Keratinocyte (primary cell): ENCODE results near the gene KATNB1. TPM values are rescaled to one million over a fixed set of nuclear protein-coding genes. Genes with fewer than 3 reads are reported as not detected.
"Not testable (repeated sequence)": the region's sequence is repeated elsewhere in the genome, so short reads cannot be mapped to it uniquely, and the experiment has no call there.

Experiments
- DNase-seq: peaks from one replicate; pipeline ENCODE4 v3.0.0-alpha.2; 2011; ENCODE audit warnings: low read depth, missing footprints, low spot score
- FAIRE-seq: peaks from 2 replicates; lab custom pipeline; 2011; peaks lifted over from hg19 to GRCh38; lab: Jason Lieb, UNC
- H2AFZ ChIP-seq: 2 replicates; pipeline ENCODE4 v1.6.0; 2012; ENCODE audit warnings: low read length, control low read depth, inconsistent platforms; ENCODE audit not compliant: control insufficient read depth
- H3K27ac ChIP-seq: 2 replicates; pipeline ENCODE4 v1.5.1; 2011; ENCODE audit warnings: low read length; ENCODE audit not compliant: control insufficient read depth, insufficient read depth
- H3K27me3 ChIP-seq: 3 replicates; pipeline ENCODE4 v1.6.0; 2011; ENCODE audit warnings: low read length; ENCODE audit not compliant: control insufficient read depth, insufficient read depth; ENCODE audit errors: extremely low read depth
- H3K36me3 ChIP-seq, 2 experiments: 2 replicates in 1 of 2; 3 replicates in 1 of 2; pipeline ENCODE4 v1.5.1; 2011; ENCODE audit warnings: low read length in 2 of 2, mild to moderate bottlenecking in 1 of 2; ENCODE audit not compliant: control insufficient read depth in 2 of 2, insufficient read depth in 2 of 2; ENCODE audit errors: extremely low read depth in 1 of 2
- H3K4me1 ChIP-seq: 3 replicates; pipeline ENCODE4 v1.5.1; 2011; ENCODE audit warnings: low read length; ENCODE audit not compliant: control insufficient read depth, insufficient read depth; ENCODE audit errors: extremely low read depth
- H3K4me2 ChIP-seq: 3 replicates; pipeline ENCODE4 v1.6.0; 2011; ENCODE audit warnings: low read depth, low read length; ENCODE audit not compliant: control insufficient read depth, insufficient read depth; ENCODE audit errors: extremely low read depth
- H3K4me3 ChIP-seq, 3 experiments: fragments of 200-600 bp in 1 of 3; sonication (generic) in 1 of 3; 2 replicates in 2 of 3; 3 replicates in 1 of 3; pipeline ENCODE4 v1.5.1; 2011 to 2016; ENCODE audit warnings: low read length in 3 of 3, mild to moderate bottlenecking in 3 of 3, control low read depth in 2 of 3, inconsistent platforms in 1 of 3, low read depth in 1 of 3, mixed read lengths in 1 of 3, mixed run types in 1 of 3, moderate library complexity in 1 of 3; ENCODE audit not compliant: control insufficient read depth in 2 of 3, insufficient read depth in 2 of 3; ENCODE audit errors: extremely low read depth in 1 of 3
- H3K79me2 ChIP-seq: 2 replicates; pipeline ENCODE4 v1.6.0; 2012; ENCODE audit warnings: low read length; ENCODE audit not compliant: control insufficient read depth, insufficient read depth
- H3K9ac ChIP-seq: 3 replicates; pipeline ENCODE4 v1.6.0; 2011; ENCODE audit warnings: low read length; ENCODE audit not compliant: control insufficient read depth, insufficient read depth; ENCODE audit errors: extremely low read depth
- H3K9me1 ChIP-seq: 3 replicates; pipeline ENCODE4 v1.6.0; 2011; ENCODE audit warnings: low read length; ENCODE audit not compliant: control insufficient read depth, insufficient read depth; ENCODE audit errors: extremely low read depth
- H3K9me3 ChIP-seq: 2 replicates; pipeline ENCODE4 v1.5.1; 2012; ENCODE audit warnings: low read depth, low read length; ENCODE audit not compliant: control insufficient read depth
- H4K20me1 ChIP-seq: 3 replicates; pipeline ENCODE4 v1.6.0; 2011; ENCODE audit warnings: low read length; ENCODE audit not compliant: control insufficient read depth, insufficient read depth; ENCODE audit errors: extremely low read depth
- EZH2 ChIP-seq: IDR thresholded peaks from one replicate; pipeline ENCODE4 v1.6.1; 2012; ENCODE audit warnings: inconsistent platforms, mild to moderate bottlenecking, low read length, moderate library complexity
- dilution Hi-C: fragments of 300-500 bp; cut with MboI; formaldehyde crosslinking; loops from one replicate; pipeline ENCODE4 v1.7.0; 2020; ENCODE audit warnings: low sequenced_read_pairs; ENCODE audit not compliant: extremely low pct_ligation_motif_present
- polyA plus RNA-seq, 5 experiments: library from polyadenylated mRNA; depleted of rRNA in 3 of 5; stranded (reverse) in 3 of 5; stranded (forward) in 1 of 5; unstranded in 1 of 5; fragments of >200 nt; gene quantifications; 1 replicate in 1 of 5; 2 replicates in 3 of 5; 3 replicates in 1 of 5; pipeline versions ENCODE4 v1.2.1 to v1.2.3, GENCODE V29; 2011 to 2012; ENCODE audit warnings: missing spikeins in 2 of 5, low read depth in 1 of 5, low replicate concordance in 1 of 5
- TF ChIP-seq, protein P1 (sequence below), 3 experiments: IDR thresholded peaks in 1 of 3; conservative IDR thresholded peaks in 1 of 3; optimal IDR thresholded peaks in 1 of 3; 2 replicates in 2 of 3; 3 replicates in 1 of 3; pipeline versions ENCODE3 to v1.5.1; 2011; ENCODE audit warnings: low read length in 3 of 3, mild to moderate bottlenecking in 3 of 3, moderate library complexity in 2 of 3, control low read depth in 1 of 3, inconsistent platforms in 1 of 3; ENCODE audit not compliant: insufficient read depth in 2 of 3; ENCODE audit errors: extremely low read depth in 1 of 3

KATNB1 gene
- polyA plus RNA-seq, 1 donor (not counting 4 experiments of a cell fraction or from before 2014, with no cell fraction given) = 18.9 TPM

DNA sequence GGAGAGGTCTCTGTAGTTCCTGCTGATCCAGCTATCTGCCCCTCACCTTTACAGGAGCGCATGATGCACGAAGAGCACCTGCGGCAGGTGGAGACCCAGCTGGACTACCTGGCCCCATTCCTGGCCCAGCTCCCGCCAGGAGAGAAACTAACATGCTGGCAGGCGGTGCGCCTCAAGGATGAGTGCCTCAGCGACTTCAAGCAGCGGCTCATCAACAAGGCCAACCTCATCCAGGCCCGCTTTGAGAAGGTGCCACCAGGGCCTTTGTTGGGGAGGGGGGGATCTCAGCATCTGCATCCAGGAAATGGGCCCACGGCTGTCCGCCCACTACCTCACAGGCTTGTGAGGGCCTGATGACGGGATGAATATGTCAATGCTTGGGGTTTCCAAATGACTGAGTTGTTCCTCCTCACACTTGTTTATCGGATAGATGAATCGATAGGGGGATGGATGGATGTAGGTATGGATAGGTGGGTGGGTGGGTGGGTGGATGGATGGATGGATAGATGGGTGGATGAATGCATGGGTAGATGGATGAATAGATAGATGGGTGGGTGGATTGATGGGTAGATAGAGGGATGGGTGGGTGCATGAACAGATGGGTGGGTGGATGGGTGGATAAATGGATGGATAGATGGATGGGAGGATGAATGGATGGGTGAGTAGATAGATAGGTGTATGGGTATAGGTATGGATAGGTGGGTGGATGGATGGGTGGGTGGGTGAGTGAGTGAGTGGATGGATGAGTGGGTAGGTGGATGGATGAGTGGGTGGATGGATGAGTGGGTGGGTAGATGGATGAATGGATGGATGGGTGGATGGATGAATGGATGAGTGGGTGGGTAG, 7.0 kb upstream of the KATNB1 start:
- no peak for FAIRE-seq
- no peak for TF ChIP-seq EZH2
- TF ChIP-seq, protein P1, sequence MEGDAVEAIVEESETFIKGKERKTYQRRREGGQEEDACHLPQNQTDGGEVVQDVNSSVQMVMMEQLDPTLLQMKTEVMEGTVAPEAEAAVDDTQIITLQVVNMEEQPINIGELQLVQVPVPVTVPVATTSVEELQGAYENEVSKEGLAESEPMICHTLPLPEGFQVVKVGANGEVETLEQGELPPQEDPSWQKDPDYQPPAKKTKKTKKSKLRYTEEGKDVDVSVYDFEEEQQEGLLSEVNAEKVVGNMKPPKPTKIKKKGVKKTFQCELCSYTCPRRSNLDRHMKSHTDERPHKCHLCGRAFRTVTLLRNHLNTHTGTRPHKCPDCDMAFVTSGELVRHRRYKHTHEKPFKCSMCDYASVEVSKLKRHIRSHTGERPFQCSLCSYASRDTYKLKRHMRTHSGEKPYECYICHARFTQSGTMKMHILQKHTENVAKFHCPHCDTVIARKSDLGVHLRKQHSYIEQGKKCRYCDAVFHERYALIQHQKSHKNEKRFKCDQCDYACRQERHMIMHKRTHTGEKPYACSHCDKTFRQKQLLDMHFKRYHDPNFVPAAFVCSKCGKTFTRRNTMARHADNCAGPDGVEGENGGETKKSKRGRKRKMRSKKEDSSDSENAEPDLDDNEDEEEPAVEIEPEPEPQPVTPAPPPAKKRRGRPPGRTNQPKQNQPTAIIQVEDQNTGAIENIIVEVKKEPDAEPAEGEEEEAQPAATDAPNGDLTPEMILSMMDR (optimal IDR thresholded peaks at IDR 0.05 in 1 of 3, IDR thresholded peaks at IDR 0.05 in 1 of 3, conservative IDR thresholded peaks at IDR 0.05 in 1 of 3; ENCODE audit: extremely low read depth in 1 of 3, insufficient read depth in 2 of 3, low read length in 3 of 3) = no peak
- Histone ChIP-seq H4K20me1 (no peaks in the 10 kb centered on the region), H3K9me3 (no peaks in the 10 kb centered on the region), H3K36me3 (no peaks in the 10 kb centered on the region), H3K9ac (no peak overlapping the region), H3K4me1 (no peaks in the 10 kb centered on the region), H3K27me3 (no peaks in the 10 kb centered on the region), H3K4me2 (no peak overlapping the region), H3K79me2 (no peaks in the 10 kb centered on the region), H3K9me1 (no peaks in the 10 kb centered on the region), H3K27ac (no peak overlapping the region), H2AFZ (no peak overlapping the region), H3K4me3 (no peak overlapping the region)
- dilution Hi-C loops = no loop called here
- DNase-seq = no peak

GRCh38 chr16:57729182-57729484, 6.4 kb upstream of the KATNB1 start:
- dilution Hi-C loops = no loop called here
- no peak overlapping the region for H3K4me2 ChIP-seq
- no peak for DNase-seq
- no peaks in the 10 kb centered on the region for H3K79me2 ChIP-seq
- no peaks in the 10 kb centered on the region for H3K9me1 ChIP-seq
- FAIRE-seq = no peak
- H3K4me3 ChIP-seq = no peak overlapping the region
- H3K27me3 ChIP-seq = no peaks in the 10 kb centered on the region
- H2AFZ ChIP-seq = no peak overlapping the region
- H3K9ac ChIP-seq = no peak overlapping the region
- no peaks in the 10 kb centered on the region for H3K36me3 ChIP-seq
- no peaks in the 10 kb centered on the region for H4K20me1 ChIP-seq
- H3K27ac ChIP-seq = no peak overlapping the region
- H3K9me3 ChIP-seq = no peaks in the 10 kb centered on the region
- no peaks in the 10 kb centered on the region for H3K4me1 ChIP-seq
- TF ChIP-seq, protein P1 (optimal IDR thresholded peaks at IDR 0.05 in 1 of 3, IDR thresholded peaks at IDR 0.05 in 1 of 3, conservative IDR thresholded peaks at IDR 0.05 in 1 of 3; ENCODE audit: extremely low read depth in 1 of 3, insufficient read depth in 2 of 3, low read length in 3 of 3) = no peak
- TF ChIP-seq EZH2 = no peak

GRCh38 chr16:57729852-57730251, 5.7 kb upstream of the KATNB1 start:
- dilution Hi-C loops, H2AFZ ChIP-seq, H3K4me2 ChIP-seq, H3K27me3 ChIP-seq, H3K9me1 ChIP-seq, H3K9ac ChIP-seq, H3K4me3 ChIP-seq, H3K9me3 ChIP-seq, H3K27ac ChIP-seq, H3K79me2 ChIP-seq, H4K20me1 ChIP-seq, H3K36me3 ChIP-seq, H3K4me1 ChIP-seq, DNase-seq, FAIRE-seq: not testable (repeated sequence)
